MM.1S (cell line): ENCODE data around the gene PDLIM4.

ENCODE experiments used
- CTCF ChIP-seq: fragments of 300-600 bp; sonication (generic); IDR thresholded peaks from 2 replicates; pipeline ENCODE4 v1.5.1; 2016; ENCODE audit warnings: antibody characterized with exemption, low read length, mixed read lengths
- EZH2 ChIP-seq: fragments of 300-600 bp; sonication (generic); optimal IDR thresholded peaks from 2 replicates; pipeline ENCODE3; 2017; ENCODE audit warnings: low read depth, mild to moderate bottlenecking, antibody characterized with exemption, low read length, mixed read lengths
- EZH2phosphoT487 ChIP-seq: fragments of 300-600 bp; sonication (generic); IDR thresholded peaks from 2 replicates; pipeline ENCODE4 v1.6.1; 2018; ENCODE audit warnings: antibody characterized with exemption, low read length

GRCh38 chr5:132301344-132302271, 44.1 kb downstream of the PDLIM4 start:
- TF ChIP-seq EZH2, result no peak
- no peak for TF ChIP-seq CTCF
- TF ChIP-seq EZH2phosphoT487, result no peak
